GM21529 (cell line): ENCODE results near the gene DAGLB.

Source experiments
- ATAC-seq: cut with Tn5 transposase; IDR thresholded peaks from one replicate; pipeline ENCODE4 v1.9.1; 2021; ENCODE audit not compliant: unreplicated experiment

DAGLB gene

GRCh38 chr7:6376820-6377219, 70.9 kb downstream of the DAGLB start:
- no peak for ATAC-seq

DNA sequence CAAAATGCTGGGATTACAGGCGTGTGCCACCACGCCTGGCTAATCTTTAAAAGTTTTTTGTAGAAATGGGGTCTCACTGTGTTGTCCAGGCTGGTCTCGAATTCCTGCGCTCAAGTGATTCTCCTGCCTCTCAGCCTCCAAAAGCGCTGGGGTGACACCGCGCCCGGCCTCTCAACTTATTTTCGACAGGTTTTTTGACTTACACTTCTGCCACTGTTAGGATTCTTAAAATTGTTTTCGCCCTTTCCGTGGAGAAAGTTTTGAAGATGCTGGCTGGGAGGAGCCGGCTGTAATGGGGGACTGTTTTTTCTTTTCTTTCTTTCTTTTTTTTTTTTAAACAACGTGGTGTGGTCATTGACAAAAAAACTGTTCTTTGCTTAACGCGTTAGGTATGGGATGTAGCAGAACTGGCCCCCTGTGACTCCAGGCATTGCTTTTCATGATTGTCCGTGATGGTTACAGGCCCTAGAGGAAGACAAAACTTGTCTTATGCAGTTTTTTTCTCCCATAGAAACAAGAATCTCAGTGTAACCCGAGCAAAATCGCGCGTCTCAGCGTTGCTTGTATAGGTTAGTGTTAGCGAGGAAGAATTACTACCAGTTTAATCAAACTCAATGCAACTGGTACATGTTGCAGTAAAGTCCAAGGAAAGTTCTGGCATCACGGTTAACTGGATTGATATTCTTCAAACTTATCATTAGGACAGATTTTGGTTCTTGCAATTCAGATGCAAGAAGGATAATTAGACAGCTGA, 72.2 kb downstream of the DAGLB start:
- ATAC-seq: no peak

GRCh38 chr7:6367701-6368211, 80.0 kb downstream of the DAGLB start:
- no peak for ATAC-seq

- no peak for ATAC-seq
Observed at GRCh38 chr7:6365451-6365850, 82.3 kb downstream of the DAGLB start.

- no peak for ATAC-seq
Observed at GRCh38 chr7:6360841-6361240, 86.9 kb downstream of the DAGLB start.

- ATAC-seq: no peak
Observed at GRCh38 chr7:6359734-6360133, 88.0 kb downstream of the DAGLB start.
